ENCODE results near the gene MNAT1.

DNA sequence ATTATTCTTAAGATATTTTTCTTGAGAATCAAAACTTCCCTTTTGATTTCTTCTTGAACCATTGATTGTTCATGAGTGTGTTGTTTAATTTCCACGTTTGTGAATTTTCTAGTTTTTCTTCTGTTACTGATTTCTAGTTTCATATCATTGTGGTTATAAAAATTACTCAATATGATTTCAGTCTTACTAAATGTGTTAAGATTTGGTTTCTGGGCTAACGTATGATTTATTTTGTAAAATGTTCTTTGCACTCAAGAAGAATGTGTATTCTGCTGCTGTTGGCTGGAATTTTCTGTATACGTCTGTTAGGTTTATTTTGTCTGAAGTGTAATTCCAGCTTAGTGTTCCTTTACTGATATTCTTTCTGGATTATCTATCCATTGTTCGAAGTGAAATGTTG is 221.6 kb downstream of the MNAT1 start:
- TF ChIP-seq, protein P1, sequence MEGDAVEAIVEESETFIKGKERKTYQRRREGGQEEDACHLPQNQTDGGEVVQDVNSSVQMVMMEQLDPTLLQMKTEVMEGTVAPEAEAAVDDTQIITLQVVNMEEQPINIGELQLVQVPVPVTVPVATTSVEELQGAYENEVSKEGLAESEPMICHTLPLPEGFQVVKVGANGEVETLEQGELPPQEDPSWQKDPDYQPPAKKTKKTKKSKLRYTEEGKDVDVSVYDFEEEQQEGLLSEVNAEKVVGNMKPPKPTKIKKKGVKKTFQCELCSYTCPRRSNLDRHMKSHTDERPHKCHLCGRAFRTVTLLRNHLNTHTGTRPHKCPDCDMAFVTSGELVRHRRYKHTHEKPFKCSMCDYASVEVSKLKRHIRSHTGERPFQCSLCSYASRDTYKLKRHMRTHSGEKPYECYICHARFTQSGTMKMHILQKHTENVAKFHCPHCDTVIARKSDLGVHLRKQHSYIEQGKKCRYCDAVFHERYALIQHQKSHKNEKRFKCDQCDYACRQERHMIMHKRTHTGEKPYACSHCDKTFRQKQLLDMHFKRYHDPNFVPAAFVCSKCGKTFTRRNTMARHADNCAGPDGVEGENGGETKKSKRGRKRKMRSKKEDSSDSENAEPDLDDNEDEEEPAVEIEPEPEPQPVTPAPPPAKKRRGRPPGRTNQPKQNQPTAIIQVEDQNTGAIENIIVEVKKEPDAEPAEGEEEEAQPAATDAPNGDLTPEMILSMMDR (conservative IDR thresholded peaks at IDR 0.05 in 1 of 2, IDR thresholded peaks at IDR 0.05 in 1 of 2; ENCODE audit: extremely low read depth in 1 of 2, insufficient read depth in 1 of 2, low read depth in 1 of 2, low read length in 2 of 2): no peak
- TF ChIP-seq EZH2 (IDR thresholded peaks at IDR 0.05; ENCODE audit: borderline replicate concordance, low read length): no peak

All from mammary epithelial cell (primary cell).